ENCODE results near the gene CYB5D1.

GRCh38 chr17:7835814-7836595 lies 21.8 kb upstream of the CYB5D1 start:
- TF ChIP-seq CTCF (conservative IDR thresholded peaks at IDR 0.05; ENCODE audit: low read length) (no peak), EZH2phosphoT487 (IDR thresholded peaks at IDR 0.05; ENCODE audit: borderline replicate concordance, low read depth, low read length) (no peak)

Data from OCI-LY7 (cell line).